Neural progenitor cell (in vitro differentiated cells): Measurements from ENCODE around the gene HSD11B1.

Source experiments
- CTCF ChIP-seq: fragments of 200-600 bp; sonication (generic); IDR thresholded peaks from 2 replicates; pipeline ENCODE4 v1.5.1; 2017; ENCODE audit warnings: antibody characterized with exemption, mild to moderate bottlenecking
- EZH2 ChIP-seq: fragments of 200-600 bp; sonication (generic); IDR thresholded peaks from 2 replicates; pipeline ENCODE4 v1.6.1; 2017; ENCODE audit warnings: antibody characterized with exemption, mild to moderate bottlenecking, moderate library complexity
- EZH2phosphoT487 ChIP-seq: fragments of 200-600 bp; sonication (generic); IDR thresholded peaks from 2 replicates; pipeline ENCODE4 v1.6.1; 2017; ENCODE audit warnings: antibody characterized with exemption

- TF ChIP-seq CTCF (no peak), EZH2 (no peak), EZH2phosphoT487 (no peak)
Observed at GRCh38 chr1:209703834-209704504, 677 bp upstream of the HSD11B1 start.
